ENCODE data around the gene ATG3.

DNA sequence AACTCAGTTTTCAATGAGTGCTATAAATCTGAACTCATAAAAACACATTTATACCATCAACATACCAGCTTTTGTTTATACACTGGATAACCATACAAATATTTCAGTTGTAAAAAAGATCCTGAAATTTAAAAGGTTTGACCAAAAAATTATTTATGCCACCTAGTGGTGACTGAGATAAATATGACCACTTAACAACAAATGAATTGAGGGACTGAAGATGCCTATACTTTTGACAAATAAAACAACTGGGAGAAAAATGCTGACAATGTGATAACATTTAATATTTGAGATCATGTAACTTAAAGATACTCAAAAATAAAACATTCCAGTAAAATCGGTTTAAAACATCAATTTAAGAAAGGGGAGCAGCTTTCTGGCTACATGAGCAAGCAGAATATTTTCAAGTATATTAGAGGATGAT is 30.4 kb downstream of the ATG3 start:
- TF ChIP-seq, protein P1, sequence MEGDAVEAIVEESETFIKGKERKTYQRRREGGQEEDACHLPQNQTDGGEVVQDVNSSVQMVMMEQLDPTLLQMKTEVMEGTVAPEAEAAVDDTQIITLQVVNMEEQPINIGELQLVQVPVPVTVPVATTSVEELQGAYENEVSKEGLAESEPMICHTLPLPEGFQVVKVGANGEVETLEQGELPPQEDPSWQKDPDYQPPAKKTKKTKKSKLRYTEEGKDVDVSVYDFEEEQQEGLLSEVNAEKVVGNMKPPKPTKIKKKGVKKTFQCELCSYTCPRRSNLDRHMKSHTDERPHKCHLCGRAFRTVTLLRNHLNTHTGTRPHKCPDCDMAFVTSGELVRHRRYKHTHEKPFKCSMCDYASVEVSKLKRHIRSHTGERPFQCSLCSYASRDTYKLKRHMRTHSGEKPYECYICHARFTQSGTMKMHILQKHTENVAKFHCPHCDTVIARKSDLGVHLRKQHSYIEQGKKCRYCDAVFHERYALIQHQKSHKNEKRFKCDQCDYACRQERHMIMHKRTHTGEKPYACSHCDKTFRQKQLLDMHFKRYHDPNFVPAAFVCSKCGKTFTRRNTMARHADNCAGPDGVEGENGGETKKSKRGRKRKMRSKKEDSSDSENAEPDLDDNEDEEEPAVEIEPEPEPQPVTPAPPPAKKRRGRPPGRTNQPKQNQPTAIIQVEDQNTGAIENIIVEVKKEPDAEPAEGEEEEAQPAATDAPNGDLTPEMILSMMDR (IDR thresholded peaks at IDR 0.05; ENCODE audit: low read depth, low read length, missing input control), result peak; percentile 37
- TF ChIP-seq RAD21 (IDR thresholded peaks at IDR 0.05), result peak; percentile 35 to 59
- TF ChIP-seq YY1 (IDR thresholded peaks at IDR 0.05), result no peak

Measured in liver (tissue), 3 donors.